ENCODE data around the gene MIP. TPM values are rescaled to one million over a fixed set of nuclear protein-coding genes. Genes with fewer than 3 reads are reported as not detected.

MIP gene
- total and polyA plus RNA-seq, 10 of the 15 experiments (the other 5 are each of a cell fraction or from before 2014, with no cell fraction given), result 0.04 to 0.18 (median 0.11) TPM; not detected in 3

- Histone ChIP-seq H3K9me3 (replicated peaks; ENCODE audit: control insufficient read depth, insufficient read depth, low read length) (no peaks in the 10 kb centered on the region), H3K9ac (ENCODE audit: control insufficient read depth, insufficient read depth, low read length) (no peak overlapping the region), H3K36me3 (ENCODE audit: control insufficient read depth in 2 of 2, insufficient read depth in 2 of 2, low read length in 1 of 2) (peaks cover 2 to 3% of the 10 kb centered on the region in 2 experiments; a peak in 3 of 4 replicates), H3K4me3 (no peak overlapping the region), H3K27me3 (replicated peaks in 1 of 2; ENCODE audit: control insufficient read depth in 2 of 2, insufficient read depth in 2 of 2, low read length in 1 of 2) (no peaks in the 10 kb centered on the region), H3K27ac (ENCODE audit: control insufficient read depth, insufficient read depth) (no peak overlapping the region), H3K4me1 (ENCODE audit: control insufficient read depth, insufficient read depth, low read length) (no peaks in the 10 kb centered on the region), H3K79me2 (ENCODE audit: control insufficient read depth, insufficient read depth, low read length) (no peaks in the 10 kb centered on the region), H3K4me2 (ENCODE audit: control insufficient read depth, insufficient read depth) (no peak overlapping the region), H2AFZ (ENCODE audit: control insufficient read depth, low read depth, low read length) (no peak overlapping the region), H4K20me1 (ENCODE audit: control insufficient read depth, insufficient read depth) (no peaks in the 10 kb centered on the region)
- ChIA-PET SMC1A (ENCODE audit: uncharacterized antibody, unreplicated experiment) (no interaction called here), CTCF (interaction anchor here (0.5 to 1.1 kb wide), 4 partner anchors 52 to 224 kb away, joined by 3 to 6 read pairs (median 4); partner anchors contain the start of gene STAT2), POLR2A (interaction anchor here (0.5 to 0.6 kb wide), 2 partner anchors 50 to 52 kb away, joined by 3 read pairs; partner anchors contain the start of genes APOF and STAT2), RAD21 (ENCODE audit: unreplicated experiment) (no interaction called here)
- in situ Hi-C loops (cut with MboI), result no loop called here
- no peak for ATAC-seq
- no peak for FAIRE-seq
- BruUV-seq (replicated peaks), result no TSS peak
- no peak for TF ChIP-seq RELB (IDR thresholded peaks at IDR 0.05; ENCODE audit: low read depth)
- TF ChIP-seq, protein P1, sequence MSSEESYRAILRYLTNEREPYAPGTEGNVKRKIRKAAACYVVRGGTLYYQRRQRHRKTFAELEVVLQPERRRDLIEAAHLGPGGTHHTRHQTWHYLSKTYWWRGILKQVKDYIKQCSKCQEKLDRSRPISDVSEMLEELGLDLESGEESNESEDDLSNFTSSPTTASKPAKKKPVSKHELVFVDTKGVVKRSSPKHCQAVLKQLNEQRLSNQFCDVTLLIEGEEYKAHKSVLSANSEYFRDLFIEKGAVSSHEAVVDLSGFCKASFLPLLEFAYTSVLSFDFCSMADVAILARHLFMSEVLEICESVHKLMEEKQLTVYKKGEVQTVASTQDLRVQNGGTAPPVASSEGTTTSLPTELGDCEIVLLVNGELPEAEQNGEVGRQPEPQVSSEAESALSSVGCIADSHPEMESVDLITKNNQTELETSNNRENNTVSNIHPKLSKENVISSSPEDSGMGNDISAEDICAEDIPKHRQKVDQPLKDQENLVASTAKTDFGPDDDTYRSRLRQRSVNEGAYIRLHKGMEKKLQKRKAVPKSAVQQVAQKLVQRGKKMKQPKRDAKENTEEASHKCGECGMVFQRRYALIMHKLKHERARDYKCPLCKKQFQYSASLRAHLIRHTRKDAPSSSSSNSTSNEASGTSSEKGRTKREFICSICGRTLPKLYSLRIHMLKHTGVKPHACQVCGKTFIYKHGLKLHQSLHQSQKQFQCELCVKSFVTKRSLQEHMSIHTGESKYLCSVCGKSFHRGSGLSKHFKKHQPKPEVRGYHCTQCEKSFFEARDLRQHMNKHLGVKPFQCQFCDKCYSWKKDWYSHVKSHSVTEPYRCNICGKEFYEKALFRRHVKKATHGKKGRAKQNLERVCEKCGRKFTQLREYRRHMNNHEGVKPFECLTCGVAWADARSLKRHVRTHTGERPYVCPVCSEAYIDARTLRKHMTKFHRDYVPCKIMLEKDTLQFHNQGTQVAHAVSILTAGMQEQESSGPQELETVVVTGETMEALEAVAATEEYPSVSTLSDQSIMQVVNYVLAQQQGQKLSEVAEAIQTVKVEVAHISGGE (CRISPR knock-in tag; IDR thresholded peaks at IDR 0.05), result no peak
- TF ChIP-seq ZNF207 (IDR thresholded peaks at IDR 0.05; ENCODE audit: borderline replicate concordance), result no peak
- TF ChIP-seq TCF12 (IDR thresholded peaks at IDR 0.05; ENCODE audit: low read depth, low read length), result no peak
- no peak for TF ChIP-seq TARDBP (IDR thresholded peaks at IDR 0.05; ENCODE audit: borderline replicate concordance)
- TF ChIP-seq EED (IDR thresholded peaks at IDR 0.05; ENCODE audit: low read depth), result no peak
- no peak for TF ChIP-seq SUZ12 (IDR thresholded peaks at IDR 0.05; ENCODE audit: unreplicated experiment)
- no peak for TF ChIP-seq ATF3 (IDR thresholded peaks at IDR 0.05; ENCODE audit: borderline replicate concordance, extremely low read depth, low read depth, low read length)
- no peak for TF ChIP-seq NR2C2 (IDR thresholded peaks at IDR 0.05; ENCODE audit: borderline replicate concordance, control insufficient read depth, insufficient read length, low read depth)
- WGBS (ENCODE audit: insufficient coverage, insufficient replicate concordance, low lambda C conversion rate, missing lambda C conversion rate), result 84% methylated on average over 6 of the region's 6 CpGs
- DNase-seq (ENCODE audit: low read depth, low spot score), result no peak
- intact Hi-C loops (cut with micrococcal nuclease; ENCODE audit: unreplicated experiment), result no loop called here
These were observed 42.4 kb downstream of the MIP start for GRCh38 chr12:56411781-56412639.

All from GM12878 (cell line).